Epithelial cell of proximal tubule (primary cell): Measurements from ENCODE around the gene PJA2. TPM values are rescaled to one million over a fixed set of nuclear protein-coding genes. Genes with fewer than 3 reads are reported as not detected.

ENCODE experiments used
- DNase-seq: peaks from one replicate; pipeline ENCODE4 v3.0.0-alpha.2; 2011; ENCODE audit warnings: low read depth
- H3K4me3 ChIP-seq: 2 replicates; pipeline ENCODE4 v1.5.1; 2011; ENCODE audit warnings: low read depth, mild to moderate bottlenecking, low read length
- CTCF ChIP-seq: conservative IDR thresholded peaks from 2 replicates; pipeline ENCODE4 v1.5.1; 2012; ENCODE audit warnings: low read depth, mild to moderate bottlenecking, low read length
- total RNA-seq: library from RNA; depleted of rRNA; stranded (reverse); fragments of >200 nt; gene quantifications from 2 replicates; pipeline ENCODE4 v1.2.3, GENCODE V29; 2015

Gene PJA2
- total RNA-seq, 1 donor from 2014 or later, result 42.3 TPM

DNA sequence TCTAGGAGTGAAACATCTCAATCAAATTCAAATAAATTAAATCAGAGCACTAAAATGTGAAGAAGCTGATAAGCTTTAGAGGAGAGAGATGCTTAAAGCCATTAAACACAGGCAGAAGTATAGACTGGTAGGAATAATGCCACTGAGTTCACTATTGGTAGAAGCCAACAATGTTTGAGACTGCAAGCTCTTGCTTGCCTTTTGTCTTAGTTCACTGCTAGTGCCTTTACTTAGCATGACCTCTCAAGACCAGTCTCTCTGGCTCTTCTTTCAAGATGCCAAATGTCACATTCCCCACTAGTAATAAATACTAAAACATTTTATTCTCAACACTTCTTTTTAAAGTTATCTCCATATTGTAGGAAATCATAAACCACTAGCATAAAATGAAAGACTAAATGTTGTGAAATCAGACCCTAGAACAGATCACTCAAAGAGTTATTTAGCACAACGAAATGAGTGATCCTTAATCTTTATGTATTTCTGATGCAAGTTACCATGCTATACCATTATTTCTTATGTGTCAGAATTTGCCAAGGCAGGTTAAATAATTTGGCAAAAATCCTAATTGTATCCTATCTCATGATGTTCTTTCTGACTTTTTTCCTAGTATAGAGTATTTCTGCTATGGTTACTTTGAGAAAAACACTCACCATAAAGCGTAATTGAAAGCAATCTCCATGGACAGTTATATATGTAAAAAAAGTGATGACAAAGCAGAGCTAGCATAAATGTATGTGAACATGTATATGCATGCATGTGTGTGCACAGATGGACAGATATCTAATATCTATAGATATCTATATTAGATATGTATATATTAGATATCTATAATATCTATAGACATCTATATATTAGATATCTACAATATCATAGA, 57.5 kb downstream of the PJA2 start:
- no peak overlapping the region for H3K4me3 ChIP-seq
- TF ChIP-seq CTCF, result no peak
- no peak for DNase-seq

DNA sequence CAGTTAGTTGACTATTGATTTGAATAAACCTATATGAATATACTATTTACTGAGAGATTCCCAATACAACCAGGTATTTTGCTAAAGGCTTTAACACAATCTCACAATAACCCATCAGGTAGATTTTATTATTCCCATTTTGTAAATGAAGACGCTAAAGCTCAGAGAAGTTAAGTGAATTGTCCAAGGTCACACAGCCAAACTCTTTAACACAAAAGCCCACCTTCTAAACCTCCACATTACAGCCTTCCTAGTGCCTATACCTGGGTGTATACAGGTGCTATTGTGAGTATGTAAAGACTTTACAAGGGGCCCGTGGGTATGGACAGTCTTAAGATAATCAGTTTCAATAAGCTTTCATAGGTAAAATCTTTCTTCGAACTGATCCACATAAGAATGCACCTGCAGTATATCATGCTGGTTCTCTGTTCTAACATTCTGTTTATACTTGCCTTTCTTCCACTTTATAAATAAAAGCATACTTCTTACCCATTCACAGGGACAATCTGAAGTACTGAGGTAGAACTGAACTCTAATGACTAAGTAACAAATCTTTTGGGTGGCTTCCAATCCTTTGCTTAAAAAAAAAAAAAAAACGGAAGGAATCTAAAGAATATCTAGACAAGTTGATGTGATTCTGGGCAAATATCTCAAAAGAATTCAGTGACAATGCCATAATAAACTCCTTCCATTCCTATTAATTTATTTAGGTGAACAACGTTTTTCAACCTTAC, 59.1 kb downstream of the PJA2 start:
- no peak overlapping the region for H3K4me3 ChIP-seq
- no peak for DNase-seq
- TF ChIP-seq CTCF, result no peak

DNA sequence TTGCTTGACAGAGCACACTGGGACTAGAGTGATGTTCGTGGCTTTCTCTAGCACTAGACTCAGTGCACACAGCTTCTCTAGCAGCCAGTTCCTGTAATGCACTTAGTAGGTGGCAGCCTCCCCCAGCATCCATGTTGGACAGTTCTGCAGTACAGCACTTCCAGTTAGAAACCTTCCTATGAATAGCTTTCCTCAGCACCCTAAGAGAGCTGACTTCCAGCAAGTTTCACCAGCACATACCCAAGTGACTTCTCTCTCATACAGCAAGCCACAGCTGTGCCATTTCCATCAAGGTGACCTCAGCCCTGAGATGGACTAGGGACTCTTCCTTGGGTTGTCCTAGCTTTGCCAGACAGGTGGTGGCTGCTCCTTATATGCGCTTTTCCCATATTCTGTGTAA, 60.4 kb downstream of the PJA2 start:
- TF ChIP-seq CTCF, result no peak
- no peak for DNase-seq
- no peak overlapping the region for H3K4me3 ChIP-seq

DNA sequence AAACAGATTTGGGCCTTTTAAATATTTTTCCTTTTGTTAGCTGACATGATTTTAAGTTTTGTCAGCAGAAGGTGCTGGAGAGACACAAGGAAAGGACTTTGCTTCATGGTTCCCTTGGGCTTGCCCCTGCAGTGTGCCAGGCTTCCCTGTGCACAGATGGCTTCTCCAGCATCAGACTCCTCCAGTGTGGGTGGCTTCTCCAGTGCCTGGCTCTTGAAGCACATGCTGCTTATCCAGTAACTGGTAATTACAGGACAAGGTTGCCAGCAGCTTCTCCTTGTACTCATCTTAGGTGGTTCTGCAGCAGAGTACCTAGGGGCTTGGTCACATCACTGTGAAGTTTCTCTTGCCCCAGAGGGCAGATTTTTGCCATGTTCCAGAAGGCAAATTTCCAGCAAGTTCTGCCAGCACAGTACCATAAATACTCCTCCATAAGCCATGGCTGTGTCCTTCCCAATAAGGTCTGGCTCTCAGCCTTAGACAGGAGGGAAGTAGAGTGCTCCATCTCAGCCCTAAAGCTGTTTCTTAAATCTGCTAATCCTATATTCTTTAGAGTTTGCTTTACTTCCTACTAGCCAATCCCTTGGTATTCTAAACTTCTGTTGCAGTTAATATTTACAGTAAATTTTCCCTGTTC, 62.4 kb downstream of the PJA2 start:
- DNase-seq, result no peak
- H3K4me3 ChIP-seq, result no peak overlapping the region
- TF ChIP-seq CTCF, result no peak

DNA sequence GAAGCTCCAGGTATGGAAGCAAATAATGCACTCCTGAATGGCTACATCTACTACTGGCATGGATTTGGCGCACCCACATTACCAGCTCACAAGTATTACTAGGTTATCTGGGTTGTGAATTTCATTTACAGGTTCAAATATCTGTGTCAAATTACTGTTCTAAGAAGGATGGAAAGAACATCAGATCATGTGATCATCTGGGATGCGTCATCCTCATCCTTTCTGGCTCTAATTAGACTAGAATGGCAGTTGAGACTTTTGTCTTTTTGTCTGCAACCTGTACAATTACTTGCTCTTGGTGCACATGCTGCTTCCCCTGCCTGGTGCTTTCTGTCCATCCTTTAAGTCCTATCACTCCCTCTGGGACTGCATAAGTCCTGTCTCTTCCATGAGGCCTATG, 64.1 kb downstream of the PJA2 start:
- DNase-seq, result no peak
- TF ChIP-seq CTCF, result no peak
- no peak overlapping the region for H3K4me3 ChIP-seq

DNA sequence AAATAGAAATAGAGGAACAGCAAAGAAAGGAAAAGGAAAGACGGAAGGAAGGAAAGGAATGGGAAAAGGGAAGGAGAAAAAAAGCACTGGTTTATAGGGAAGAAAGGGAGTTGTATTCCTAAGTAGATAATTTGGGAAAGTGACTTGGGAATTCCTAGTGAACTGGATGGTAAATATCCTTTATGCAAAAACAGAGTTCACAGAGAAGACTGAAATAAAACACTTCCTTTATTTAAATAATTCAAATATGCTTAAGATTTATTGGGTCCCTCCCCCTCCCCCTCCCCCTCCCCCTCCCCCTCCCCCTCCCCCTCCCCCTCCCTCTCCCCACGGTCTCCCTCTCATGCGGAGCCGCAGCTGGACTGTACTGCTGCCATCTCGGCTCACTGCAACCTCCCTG, 69.4 kb downstream of the PJA2 start:
- no peak for TF ChIP-seq CTCF
- DNase-seq, result no peak
- H3K4me3 ChIP-seq, result no peak overlapping the region
